Hepatocyte (in vitro differentiated cells): ENCODE measurements around the gene DTNBP1. TPM values are rescaled to one million over a fixed set of nuclear protein-coding genes. Genes with fewer than 3 reads are reported as not detected.

Experiments used
- DNase-seq: peaks from one replicate; pipeline ENCODE4 v3.0.0-alpha.2; 2016; ENCODE audit warnings: low spot score
- H2AFZ ChIP-seq: fragments of 200-600 bp; sonication (generic); 2 replicates; pipeline ENCODE4 v1.6.0; 2016; ENCODE audit warnings: antibody characterized with exemption, mild to moderate bottlenecking
- H3K27ac ChIP-seq: fragments of 200-600 bp; sonication (generic); 2 replicates; pipeline ENCODE4 v1.5.1; 2016; ENCODE audit warnings: mild to moderate bottlenecking
- H3K27me3 ChIP-seq: fragments of 200-600 bp; sonication (generic); 2 replicates; pipeline ENCODE4 v1.6.1; 2016
- H3K36me3 ChIP-seq: fragments of 200-600 bp; sonication (generic); replicated peaks from 2 replicates; pipeline ENCODE4 v1.5.1; 2016; ENCODE audit warnings: low read depth; ENCODE audit not compliant: insufficient read depth
- H3K4me1 ChIP-seq: fragments of 200-600 bp; sonication (generic); 2 replicates; pipeline ENCODE4 v1.5.1; 2016; ENCODE audit warnings: mild to moderate bottlenecking, moderate library complexity; ENCODE audit not compliant: insufficient read depth
- H3K4me2 ChIP-seq: fragments of 200-600 bp; sonication (generic); 2 replicates; pipeline ENCODE4 v1.6.0; 2016
- H3K4me3 ChIP-seq: fragments of 200-600 bp; sonication (generic); 2 replicates; pipeline ENCODE4 v1.5.1; 2016; ENCODE audit warnings: mild to moderate bottlenecking
- H3K79me2 ChIP-seq: fragments of 200-600 bp; sonication (generic); 2 replicates; pipeline ENCODE4 v1.6.0; 2017; ENCODE audit warnings: mild to moderate bottlenecking
- H3K9me2 ChIP-seq: fragments of 200-600 bp; sonication (generic); replicated peaks from 2 replicates; pipeline ENCODE4 v1.6.0; 2017; ENCODE audit warnings: mild to moderate bottlenecking; ENCODE audit not compliant: insufficient read depth
- H3K9me3 ChIP-seq: fragments of 200-600 bp; sonication (generic); 2 replicates; pipeline ENCODE4 v1.5.1; 2016; ENCODE audit warnings: low read depth, mild to moderate bottlenecking
- H4K20me1 ChIP-seq: fragments of 200-600 bp; sonication (generic); 2 replicates; pipeline ENCODE4 v1.6.0; 2016; ENCODE audit warnings: mild to moderate bottlenecking; ENCODE audit not compliant: insufficient read depth, poor library complexity, severe bottlenecking
- CTCF ChIP-seq: fragments of 200-600 bp; sonication (generic); IDR thresholded peaks from 2 replicates; pipeline ENCODE4 v1.5.1; 2016; ENCODE audit warnings: antibody characterized with exemption, mild to moderate bottlenecking; ENCODE audit not compliant: poor library complexity
- EZH2 ChIP-seq: fragments of 200-600 bp; sonication (generic); IDR thresholded peaks from 2 replicates; pipeline ENCODE4 v1.6.1; 2016; ENCODE audit warnings: antibody characterized with exemption, mild to moderate bottlenecking, borderline replicate concordance
- EZH2phosphoT487 ChIP-seq: fragments of 200-600 bp; sonication (generic); IDR thresholded peaks from one replicate; pipeline ENCODE4 v1.6.1; 2018; ENCODE audit warnings: antibody characterized with exemption, mild to moderate bottlenecking, low read depth, moderate library complexity; ENCODE audit not compliant: unreplicated experiment, severe bottlenecking
- WGBS: methylation state at CpG from one replicate; pipeline ENCODE4 v1.1.6; 2016; ENCODE audit warnings: low lambda C conversion rate; ENCODE audit errors: missing lambda C conversion rate; 5-methylcytosine and 5-hydroxymethylcytosine counted together
- polyA plus RNA-seq: library from polyadenylated mRNA; unstranded; fragments of >200 nt; fragmentation: Nextera tagmentation; extraction: Ambion mirVana; gene quantifications from 2 replicates; pipeline ENCODE4 v1.2.1, GENCODE V29; 2016
- total RNA-seq: library from RNA; depleted of rRNA; stranded (reverse); fragments of >200 nt; gene quantifications from 2 replicates; pipeline ENCODE4 v1.2.3, GENCODE V29; 2014

Gene DTNBP1
- total and polyA plus RNA-seq, 2 experiments from 2014 or later = 3.4 to 25.6 TPM

- no peak overlapping the region for H3K4me2 ChIP-seq
- H3K9me2 ChIP-seq = no peaks in the 10 kb centered on the region
- H3K4me3 ChIP-seq = no peak overlapping the region
- no peaks in the 10 kb centered on the region for H4K20me1 ChIP-seq
- no peaks in the 10 kb centered on the region for H3K79me2 ChIP-seq
- no peaks in the 10 kb centered on the region for H3K36me3 ChIP-seq
- no peak for DNase-seq
- WGBS = 94% methylated on average over 8 of the region's 9 CpGs
- H2AFZ ChIP-seq = no peak overlapping the region
- TF ChIP-seq EZH2 = no peak
- TF ChIP-seq CTCF = no peak
- no peak for TF ChIP-seq EZH2phosphoT487
- H3K27me3 ChIP-seq = no peaks in the 10 kb centered on the region
- no peak overlapping the region for H3K27ac ChIP-seq
- H3K4me1 ChIP-seq = no peaks in the 10 kb centered on the region
- H3K9me3 ChIP-seq = no peaks in the 10 kb centered on the region
These were observed 140.8 kb downstream of the DTNBP1 start for GRCh38 chr6:15522026-15522425.

GRCh38 chr6:15521582-15521981 lies 141.2 kb downstream of the DTNBP1 start:
- TF ChIP-seq CTCF (no peak), EZH2phosphoT487 (no peak), EZH2 (no peak)

GRCh38 chr6:15520626-15521203 lies 142.1 kb downstream of the DTNBP1 start:
- no peaks in the 10 kb centered on the region for H4K20me1 ChIP-seq
- no peak for DNase-seq
- no peaks in the 10 kb centered on the region for H3K9me3 ChIP-seq
- 97% methylated on average over 20 of the region's 20 CpGs for WGBS
- no peaks in the 10 kb centered on the region for H3K36me3 ChIP-seq
- TF ChIP-seq EZH2phosphoT487 = no peak
- TF ChIP-seq EZH2 = no peak
- no peak for TF ChIP-seq CTCF
- H3K4me3 ChIP-seq = no peak overlapping the region
- no peaks in the 10 kb centered on the region for H3K9me2 ChIP-seq
- no peak overlapping the region for H3K4me2 ChIP-seq
- H3K4me1 ChIP-seq = no peaks in the 10 kb centered on the region
- H3K27ac ChIP-seq = no peak overlapping the region
- H3K79me2 ChIP-seq = no peaks in the 10 kb centered on the region
- H2AFZ ChIP-seq = no peak overlapping the region
- no peaks in the 10 kb centered on the region for H3K27me3 ChIP-seq

More at GRCh38 chr6:15521582-15521981, 141.2 kb downstream of the DTNBP1 start:
- no peaks in the 10 kb centered on the region for H3K4me1 ChIP-seq
- H3K4me2 ChIP-seq = no peak overlapping the region
- 87% methylated on average over 6 of the region's 6 CpGs for WGBS
- no peak overlapping the region for H3K27ac ChIP-seq
- H3K9me3 ChIP-seq = no peaks in the 10 kb centered on the region
- DNase-seq = no peak
- no peak overlapping the region for H2AFZ ChIP-seq
- H3K27me3 ChIP-seq = no peaks in the 10 kb centered on the region
- H3K36me3 ChIP-seq = no peaks in the 10 kb centered on the region
- H4K20me1 ChIP-seq = no peaks in the 10 kb centered on the region
- H3K79me2 ChIP-seq = no peaks in the 10 kb centered on the region
- H3K4me3 ChIP-seq = no peak overlapping the region
- no peaks in the 10 kb centered on the region for H3K9me2 ChIP-seq
